Measurements from ENCODE around the gene SELENBP1. TPM values are rescaled to one million over a fixed set of nuclear protein-coding genes. Genes with fewer than 3 reads are reported as not detected.

The SELENBP1 gene
- total RNA-seq, 4 donors from 2014 or later = 194 to 623 (median 467) TPM

GRCh38 chr1:151336556-151336955 lies 35.9 kb downstream of the SELENBP1 start:
- no peaks in the 10 kb centered on the region for H3K27me3 ChIP-seq
- TF ChIP-seq POLR2A (IDR thresholded peaks at IDR 0.05) (no peak), CTCF (IDR thresholded peaks at IDR 0.05) (no peak)
- H3K9me3 ChIP-seq = no peaks in the 10 kb centered on the region
- no peak for DNase-seq
- H3K4me3 ChIP-seq = no peak overlapping the region
- no peak overlapping the region for H3K27ac ChIP-seq
- H3K4me1 ChIP-seq = peaks cover 0 to 10% (median 0%) of the 10 kb centered on the region in 4 donors
- H3K36me3 ChIP-seq = no peaks in the 10 kb centered on the region

GRCh38 chr1:151334822-151335221 lies 37.7 kb downstream of the SELENBP1 start:
- Histone ChIP-seq H3K4me1 (no peaks in the 10 kb centered on the region), H3K4me3 (no peak overlapping the region), H3K36me3 (no peaks in the 10 kb centered on the region), H3K9me3 (no peaks in the 10 kb centered on the region), H3K27me3 (no peaks in the 10 kb centered on the region), H3K27ac (no peak overlapping the region)
- no peak for TF ChIP-seq CTCF (IDR thresholded peaks at IDR 0.05)
- no peak for DNase-seq

GRCh38 chr1:151327903-151328674 lies 44.4 kb downstream of the SELENBP1 start:
- DNase-seq = peak in 2 of 3 donors; percentile 50 to 60
- Histone ChIP-seq H3K4me3 (peak overlapping the region; percentile 59 to 85 (median 76)), H3K9me3 (no peaks in the 10 kb centered on the region), H3K4me1 (peaks cover 0 to 25% (median 4%) of the 10 kb centered on the region in 4 donors), H3K36me3 (peaks cover 0 to 24% (median 0%) of the 10 kb centered on the region in 3 donors), H3K27me3 (no peaks in the 10 kb centered on the region), H3K27ac (peak overlapping the region; percentile 83 to 91 (median 88))
- no peak for TF ChIP-seq CTCF (IDR thresholded peaks at IDR 0.05)
- TF ChIP-seq POLR2A (IDR thresholded peaks at IDR 0.05) = no peak

GRCh38 chr1:151327223-151327902 lies 45.1 kb downstream of the SELENBP1 start, which contains the start of gene PI4KB:
TSS of gene PI4KB (minus strand) at chr1:151327416. CDS start at chr1:151316481, 10,935 bp downstream.
- H3K36me3 ChIP-seq = peaks cover 0 to 31% (median 0%) of the 10 kb centered on the region in 3 donors
- H3K4me1 ChIP-seq = peaks cover 0 to 25% (median 4%) of the 10 kb centered on the region in 4 donors
- H3K27me3 ChIP-seq = no peaks in the 10 kb centered on the region
- peak within 1 kb of the TSS; percentile 83 to 91 (median 88) for H3K27ac ChIP-seq
- peak; percentile 83 to 97 (median 91) for DNase-seq
- TF ChIP-seq POLR2A (IDR thresholded peaks at IDR 0.05) (peak; percentile 24 to 51), CTCF (IDR thresholded peaks at IDR 0.05) (no peak)
- H3K4me3 ChIP-seq = peak within 1 kb of the TSS; percentile 59 to 85 (median 76)
- H3K9me3 ChIP-seq = no peaks in the 10 kb centered on the region

GRCh38 chr1:151326619-151327222 lies 45.8 kb downstream of the SELENBP1 start:
- Histone ChIP-seq H3K4me3 (peak overlapping the region; percentile 59 to 85 (median 76)), H3K9me3 (no peaks in the 10 kb centered on the region), H3K27me3 (no peaks in the 10 kb centered on the region), H3K36me3 (peaks cover 0 to 35% (median 0%) of the 10 kb centered on the region in 3 donors), H3K4me1 (peaks cover 0 to 25% (median 4%) of the 10 kb centered on the region in 4 donors), H3K27ac (peak overlapping the region; percentile 83 to 91 (median 88))
- DNase-seq = peak in 2 of 3 donors; percentile 64 to 73
- TF ChIP-seq CTCF (IDR thresholded peaks at IDR 0.05) (no peak), POLR2A (IDR thresholded peaks at IDR 0.05) (no peak)

Measured in Peyer's patch (tissue), 4 donors.